ENCODE results near the gene CASP2. TPM values are rescaled to one million over a fixed set of nuclear protein-coding genes. Genes with fewer than 3 reads are reported as not detected.

CASP2 gene
- total RNA-seq, 1 experiment from 2014 or later, result 65.3 TPM

DNA sequence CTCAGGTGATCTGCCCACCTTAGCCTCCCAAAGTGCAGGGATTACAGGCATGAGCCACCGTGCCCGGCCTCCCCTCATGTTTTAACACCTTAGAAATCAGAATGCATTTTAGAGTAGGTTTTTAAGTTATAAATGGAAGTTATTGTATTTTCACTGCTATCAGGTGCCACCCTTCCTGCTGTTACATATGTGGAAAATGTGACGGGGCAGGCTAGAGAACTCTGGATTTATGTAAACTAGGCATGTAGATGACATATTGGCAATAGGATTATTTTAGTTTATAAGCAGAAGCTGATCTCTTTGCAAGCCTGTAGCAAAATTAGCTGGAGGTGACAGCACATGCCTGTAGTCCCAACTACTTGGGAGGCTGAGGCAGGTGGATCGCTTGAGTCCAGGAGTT is 2.1 kb downstream of the CASP2 start:
- Histone ChIP-seq H3K27me3 (ENCODE audit: insufficient read depth, low read length) (peaks cover 10% of the 10 kb centered on the region; the same call in 1 of the 2 replicates), H3K14ac (ENCODE audit: insufficient read depth, low read length) (no peak overlapping the region), H2BK5ac (ENCODE audit: insufficient read length, low read length) (no peak overlapping the region), H3K4ac (ENCODE audit: low read depth, low read length) (no peak overlapping the region), H4K5ac (ENCODE audit: insufficient read length, low read depth, low read length) (no peak overlapping the region), H2BK120ac (ENCODE audit: low read depth, low read length, poor library complexity, severe bottlenecking) (no peak overlapping the region), H3K4me1 (ENCODE audit: insufficient read depth, low read length) (peaks cover 2% of the 10 kb centered on the region; the same call in 1 of the 2 replicates), H4K91ac (ENCODE audit: insufficient read length, low read depth, low read length) (no peak overlapping the region), H3K56ac (ENCODE audit: insufficient read length, low read depth, low read length) (no peak overlapping the region), H3K4me2 (ENCODE audit: insufficient read depth, insufficient read length, low read length) (no peak overlapping the region), H3K79me1 (ENCODE audit: insufficient read depth, low read depth, low read length, poor library complexity, severe bottlenecking) (no peaks in the 10 kb centered on the region), H3K9ac (ENCODE audit: extremely low read depth, insufficient read length, low read length) (no peak overlapping the region), H2AK5ac (ENCODE audit: insufficient read length, low read length) (no peak overlapping the region), H2BK20ac (ENCODE audit: low read depth, low read length, poor library complexity, severe bottlenecking) (no peak overlapping the region), H3K27ac (ENCODE audit: insufficient read length, low read depth, low read length) (no peak overlapping the region), H2BK12ac (ENCODE audit: insufficient read length, low read depth, low read length) (no peak overlapping the region), H2AFZ (ENCODE audit: low read length) (no peak overlapping the region), H3K23me2 (ENCODE audit: insufficient read length, low read depth, low read length, poor library complexity, severe bottlenecking) (peaks cover 5% of the 10 kb centered on the region), H3K18ac (ENCODE audit: insufficient read length, low read depth, low read length) (no peak overlapping the region), H4K20me1 (ENCODE audit: control insufficient read depth, insufficient read depth, insufficient read length) (no peaks in the 10 kb centered on the region), H3K23ac (ENCODE audit: insufficient read length, low read depth, low read length) (no peak overlapping the region), H3T11ph (ENCODE audit: low read length) (no peak overlapping the region), H3K9me3 (ENCODE audit: control insufficient read depth, low read depth, low read length) (peaks cover 10% of the 10 kb centered on the region), H3K79me2 (ENCODE audit: insufficient read depth, low read length) (peaks cover 16% of the 10 kb centered on the region; the same call in 1 of the 2 replicates), H2BK15ac (ENCODE audit: low read depth, low read length) (no peak overlapping the region), H4K8ac (replicated peaks; ENCODE audit: insufficient read length, low read depth, low read length) (no peak overlapping the region)
- no CpG with 5 or more reads among the region's 4 CpGs for WGBS (ENCODE audit: extremely low coverage, insufficient read length, low lambda C conversion rate)
- no peak overlapping the region for H3K27ac Mint-ChIP-seq
- H3K27me3 Mint-ChIP-seq (ENCODE audit: low read depth), result peaks cover 27% of the 10 kb centered on the region
- peaks cover 49 to 72% (median 64%) of the 10 kb centered on the region in 3 experiments for H3K36me3 Mint-ChIP-seq (ENCODE audit: insufficient read depth in 1 of 3, low read depth in 3 of 3)
- peaks cover 17 to 20% of the 10 kb centered on the region in 2 experiments for H3K4me1 Mint-ChIP-seq
- peaks cover 12 to 14% of the 10 kb centered on the region in 2 experiments for H3K9me3 Mint-ChIP-seq
- H3K4me3 Mint-ChIP-seq, result peak overlapping the region; percentile 35 to 91; a peak in 3 of 5 replicates
- no peak for DNase-seq
- TF ChIP-seq, protein P1, sequence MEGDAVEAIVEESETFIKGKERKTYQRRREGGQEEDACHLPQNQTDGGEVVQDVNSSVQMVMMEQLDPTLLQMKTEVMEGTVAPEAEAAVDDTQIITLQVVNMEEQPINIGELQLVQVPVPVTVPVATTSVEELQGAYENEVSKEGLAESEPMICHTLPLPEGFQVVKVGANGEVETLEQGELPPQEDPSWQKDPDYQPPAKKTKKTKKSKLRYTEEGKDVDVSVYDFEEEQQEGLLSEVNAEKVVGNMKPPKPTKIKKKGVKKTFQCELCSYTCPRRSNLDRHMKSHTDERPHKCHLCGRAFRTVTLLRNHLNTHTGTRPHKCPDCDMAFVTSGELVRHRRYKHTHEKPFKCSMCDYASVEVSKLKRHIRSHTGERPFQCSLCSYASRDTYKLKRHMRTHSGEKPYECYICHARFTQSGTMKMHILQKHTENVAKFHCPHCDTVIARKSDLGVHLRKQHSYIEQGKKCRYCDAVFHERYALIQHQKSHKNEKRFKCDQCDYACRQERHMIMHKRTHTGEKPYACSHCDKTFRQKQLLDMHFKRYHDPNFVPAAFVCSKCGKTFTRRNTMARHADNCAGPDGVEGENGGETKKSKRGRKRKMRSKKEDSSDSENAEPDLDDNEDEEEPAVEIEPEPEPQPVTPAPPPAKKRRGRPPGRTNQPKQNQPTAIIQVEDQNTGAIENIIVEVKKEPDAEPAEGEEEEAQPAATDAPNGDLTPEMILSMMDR (conservative IDR thresholded peaks at IDR 0.05), result no peak
